IMR-90 (cell line): Measurements from ENCODE around the gene AUNIP. TPM values are rescaled to one million over a fixed set of nuclear protein-coding genes. Genes with fewer than 3 reads are reported as not detected.

Experiments
- ATAC-seq: fragments of 200-7000 bp; cut with Tn5 transposase; 2 replicates; pipeline ENCODE4 v1.9.1; 2020; ENCODE audit warnings: low read depth, mild to moderate bottlenecking, moderate library complexity
- BruUV-seq: library from RNA; stranded (reverse); fragments of 400-500 nt; replicated peaks from 2 replicates; lab custom pipeline; 2021; lab: Mats Ljungman, UMichigan
- CTCF ChIA-PET: fragments of 300-600 bp; formaldehyde crosslinking; extraction: SDS; loops from one replicate; lab custom pipeline; 2021; ENCODE audit warnings: antibody characterized with exemption; lab: Yijun Ruan, JAX
- POLR2A ChIA-PET: fragments of 300-600 bp; sonication (Branson Sonifier 250); formaldehyde crosslinking; loops from one replicate; lab custom pipeline; 2022; ENCODE audit warnings: antibody characterized with exemption; ENCODE audit not compliant: unreplicated experiment; lab: Charles Lee
- DNase-seq: peaks from one replicate; pipeline ENCODE4 v3.0.0; 2013
- H2AFZ ChIP-seq: replicated peaks from 2 replicates; pipeline ENCODE3; 2013; ENCODE audit warnings: low read length, mild to moderate bottlenecking; ENCODE audit not compliant: poor library complexity
- H2AK5ac ChIP-seq: 2 replicates; pipeline ENCODE4 v1.6.1; 2013; ENCODE audit warnings: low read depth, low read length, inconsistent platforms
- H2AK9ac ChIP-seq: replicated peaks from 2 replicates; pipeline ENCODE3; 2013; ENCODE audit warnings: mild to moderate bottlenecking, low read depth, low read length, moderate library complexity; ENCODE audit not compliant: poor library complexity
- H2BK120ac ChIP-seq: 2 replicates; pipeline ENCODE4 v1.6.1; 2013; ENCODE audit warnings: low read depth, low read length, inconsistent platforms
- H2BK15ac ChIP-seq: 3 replicates; pipeline ENCODE4 v1.6.1; 2013; ENCODE audit warnings: low read depth, low read length, inconsistent platforms
- H2BK20ac ChIP-seq: 2 replicates; pipeline ENCODE4 v1.6.1; 2013; ENCODE audit warnings: low read depth, mild to moderate bottlenecking, inconsistent platforms, low read length, moderate library complexity
- H2BK5ac ChIP-seq: 2 replicates; pipeline ENCODE4 v1.6.1; 2013; ENCODE audit warnings: mild to moderate bottlenecking, low read depth, low read length, inconsistent platforms; ENCODE audit not compliant: poor library complexity, severe bottlenecking
- H3K14ac ChIP-seq: replicated peaks from 2 replicates; pipeline ENCODE4 v1.6.1; 2013; ENCODE audit warnings: low read depth, low read length, inconsistent platforms
- H3K18ac ChIP-seq: 2 replicates; pipeline ENCODE4 v1.6.1; 2013; ENCODE audit warnings: low read depth, low read length, control low read depth
- H3K23ac ChIP-seq: 2 replicates; pipeline ENCODE4 v1.6.1; 2013; ENCODE audit warnings: low read depth, low read length, inconsistent platforms
- H3K27ac ChIP-seq: 2 replicates; pipeline ENCODE4 v1.5.1; 2013; ENCODE audit warnings: mild to moderate bottlenecking, control low read depth, low read length; ENCODE audit not compliant: insufficient read depth
- H3K27me3 ChIP-seq: 2 replicates; pipeline ENCODE4 v1.6.1; 2013; ENCODE audit warnings: low read length; ENCODE audit not compliant: control insufficient read depth, insufficient read depth
- H3K36me3 ChIP-seq: 2 replicates; pipeline ENCODE4 v1.6.1; 2013; ENCODE audit warnings: low read length, mixed read lengths; ENCODE audit not compliant: control insufficient read depth, insufficient read depth
- H3K4ac ChIP-seq: 2 replicates; pipeline ENCODE4 v1.6.1; 2013; ENCODE audit warnings: low read depth, low read length, inconsistent platforms
- H3K4me1 ChIP-seq: 2 replicates; pipeline ENCODE4 v1.6.1; 2013; ENCODE audit warnings: low read length, mixed read lengths; ENCODE audit not compliant: control insufficient read depth, insufficient read depth
- H3K4me2 ChIP-seq: 2 replicates; pipeline ENCODE4 v1.6.1; 2013; ENCODE audit warnings: low read depth, mild to moderate bottlenecking, control low read depth, low read length, moderate library complexity
- H3K4me3 ChIP-seq: 2 replicates; pipeline ENCODE4 v1.5.1; 2013; ENCODE audit warnings: low read depth, mild to moderate bottlenecking, control low read depth, low read length, moderate library complexity; ENCODE audit not compliant: insufficient read depth
- H3K56ac ChIP-seq: 2 replicates; pipeline ENCODE4 v1.6.1; 2013; ENCODE audit warnings: low read length, inconsistent platforms; ENCODE audit not compliant: insufficient read depth; ENCODE audit errors: extremely low read depth
- H3K79me1 ChIP-seq, 2 experiments: 2 replicates each; pipeline ENCODE4 v1.6.1; 2013; ENCODE audit warnings: low read length in 2 of 2, inconsistent platforms in 1 of 2, low read depth in 1 of 2
- H3K9ac ChIP-seq: 2 replicates; pipeline ENCODE4 v1.6.1; 2013; ENCODE audit warnings: low read depth, low read length, control low read depth
- H3K9me1 ChIP-seq: 2 replicates; pipeline ENCODE4 v1.6.1; 2013; ENCODE audit warnings: low read length, inconsistent platforms; ENCODE audit not compliant: insufficient read depth
- H3K9me3 ChIP-seq: 2 replicates; pipeline ENCODE4 v1.6.1; 2013; ENCODE audit warnings: low read length; ENCODE audit not compliant: control insufficient read depth, insufficient read depth
- H4K20me1 ChIP-seq: 2 replicates; pipeline ENCODE4 v1.6.1; 2013; ENCODE audit warnings: low read length, inconsistent platforms; ENCODE audit not compliant: insufficient read depth
- H4K5ac ChIP-seq: 2 replicates; pipeline ENCODE4 v1.6.1; 2013; ENCODE audit warnings: mild to moderate bottlenecking, low read depth, low read length, control low read depth
- H4K8ac ChIP-seq, 2 experiments: 2 replicates each; pipeline ENCODE4 v1.6.1; 2013; ENCODE audit warnings: low read depth in 2 of 2, low read length in 2 of 2, control low read depth in 1 of 2, inconsistent platforms in 1 of 2
- H4K91ac ChIP-seq: 2 replicates; pipeline ENCODE4 v1.6.1; 2013; ENCODE audit warnings: low read depth, low read length, inconsistent platforms; ENCODE audit not compliant: insufficient read depth
- BHLHE40 ChIP-seq: fragments of 150-350 bp; IDR thresholded peaks from 2 replicates; pipeline ENCODE4 v1.6.1; 2016; ENCODE audit warnings: mild to moderate bottlenecking, low read depth, low read length
- CEBPB ChIP-seq: IDR thresholded peaks from 2 replicates; pipeline ENCODE4 v1.6.1; 2012; ENCODE audit warnings: low read depth, low read length, improper control_type of control experiment
- ELK1 ChIP-seq: fragments of 150-350 bp; IDR thresholded peaks from 2 replicates; pipeline ENCODE4 v1.6.1; 2016; ENCODE audit warnings: low read depth, mild to moderate bottlenecking, low read length, moderate library complexity, borderline replicate concordance
- MXI1 ChIP-seq: IDR thresholded peaks from 2 replicates; pipeline ENCODE4 v1.6.1; 2012; ENCODE audit warnings: low read depth, mild to moderate bottlenecking, low read length, moderate library complexity, borderline replicate concordance
- RAD21 ChIP-seq: IDR thresholded peaks from 2 replicates; pipeline ENCODE4 v1.6.1; 2012; ENCODE audit warnings: low read length, improper control_type of control experiment
- SMC3 ChIP-seq: fragments of 150-350 bp; IDR thresholded peaks from 2 replicates; pipeline ENCODE4 v1.6.1; 2016; ENCODE audit warnings: low read depth, mild to moderate bottlenecking, antibody characterized with exemption, low read length, moderate library complexity
- WGBS, 2 experiments: methylation state at CpG; one replicate each; pipeline versions ENCODE4 v1.1.5 to v1.1.7; 2013; ENCODE audit warnings: missing lambda C conversion rate in 2 of 2; ENCODE audit not compliant: insufficient read length in 1 of 2; ENCODE audit errors: extremely low coverage in 2 of 2; 5-methylcytosine and 5-hydroxymethylcytosine counted together
- dilution Hi-C: fragments of 300-500 bp; cut with HindIII; formaldehyde crosslinking; loops from one replicate; pipeline ENCODE4 v1.14.3; 2018; ENCODE audit warnings: low sequenced_read_pairs; ENCODE audit not compliant: unreplicated experiment
- in situ Hi-C: fragments of 300-500 bp; cut with MboI; formaldehyde crosslinking; loops from 3 replicates; pipeline ENCODE4 v1.14.3; 2019; ENCODE audit warnings: low sequenced_read_pairs, inconsistent platforms, mixed read lengths
- intact Hi-C: fragments of 100-400 bp; cut with micrococcal nuclease; formaldehyde crosslinking; loops from 2 replicates; pipeline ENCODE4 v1.10.0; 2022
- polyA plus RNA-seq, 3 experiments: library from polyadenylated mRNA; depleted of rRNA; stranded (reverse); fragments of >200 nt; gene quantifications; 2 replicates each; pipeline ENCODE4 v1.2.3, GENCODE V29; 2012; ENCODE audit warnings: low replicate concordance in 1 of 3
- total RNA-seq: library from RNA; depleted of rRNA; stranded (reverse); fragments of >200 nt; gene quantifications from 2 replicates; pipeline ENCODE4 v1.2.3, GENCODE V29; 2012

AUNIP gene
- total and polyA plus RNA-seq, 2 of the 4 experiments (the other 2 are of a cell fraction), result 2.4 to 5.0 TPM

GRCh38 chr1:25802915-25803314, 56.3 kb downstream of the AUNIP start:
- H2BK20ac ChIP-seq, result no peak overlapping the region
- H3K36me3 ChIP-seq, result peaks cover 21% of the 10 kb centered on the region; the same call in 1 of the 2 replicates
- POLR2A ChIA-PET, result no interaction called here
- intact Hi-C loops, result no loop called here
- ATAC-seq (no peak), DNase-seq (no peak)
- dilution Hi-C loops, result no loop called here
- H3K9ac ChIP-seq, result no peak overlapping the region
- H4K91ac ChIP-seq, result no peak overlapping the region
- no peak overlapping the region for H3K4me3 ChIP-seq
- no peak overlapping the region for H2BK5ac ChIP-seq
- BruUV-seq, result no TSS peak
- no peak overlapping the region for H4K5ac ChIP-seq
- in situ Hi-C loops, result loop anchor here (25.0 kb wide), 2 partner anchors 391 to 566 kb away; partner anchors contain the start of genes RHCE, RSRP1 and SYF2
- no peak overlapping the region; the same call in 1 of the 2 replicates for H3K4me2 ChIP-seq
- 67% methylated on average over 3 of the region's 6 CpGs; no CpG with 5 or more reads in 1 of the 2 experiments for WGBS, 2 experiments
- no peak overlapping the region for H4K8ac ChIP-seq
- H4K20me1 ChIP-seq, result peaks cover 14% of the 10 kb centered on the region
- H3K23ac ChIP-seq, result 0 out of 2 replicates have a peak overlapping the region, but pooled peaks have one; percentile 4
- H2AK5ac ChIP-seq, result no peak overlapping the region
- TF ChIP-seq RAD21 (no peak), ELK1 (no peak), MXI1 (no peak), CEBPB (no peak), SMC3 (no peak), BHLHE40 (no peak)
- no peaks in the 10 kb centered on the region for H3K9me3 ChIP-seq
- no peak overlapping the region for H2BK120ac ChIP-seq
- H3K4ac ChIP-seq, result no peak overlapping the region
- H3K14ac ChIP-seq, result no peak overlapping the region
- H3K4me1 ChIP-seq, result peaks cover 15% of the 10 kb centered on the region
- no peak overlapping the region for H3K27ac ChIP-seq
- CTCF ChIA-PET, result interaction anchor here (0.9 to 1.5 kb wide), 2 partner anchors 184 to 194 kb away, joined by 3 to 4 read pairs; no protein-coding TSS in a partner anchor
- H3K56ac ChIP-seq, result no peak overlapping the region
- H2AK9ac ChIP-seq, result peak overlapping the region; percentile 71
- H3K18ac ChIP-seq, result no peak overlapping the region
- H2AFZ ChIP-seq, result no peak overlapping the region
- no peak overlapping the region for H2BK15ac ChIP-seq
- H3K79me1 ChIP-seq, result peaks cover 28 to 43% of the 10 kb centered on the region in 2 experiments
- H3K27me3 ChIP-seq, result no peaks in the 10 kb centered on the region
- peaks cover 9% of the 10 kb centered on the region for H3K9me1 ChIP-seq
